22Rv1 (cell line): Measurements from ENCODE around the gene ISOC1.

Experiments
- CTCF ChIP-seq: fragments of 450-650 bp; IDR thresholded peaks from 2 replicates; pipeline ENCODE4 v1.5.1; 2017; ENCODE audit warnings: mild to moderate bottlenecking
- ZFX ChIP-seq: fragments of 450-650 bp; IDR thresholded peaks from 2 replicates; pipeline ENCODE4 v1.6.1; 2017; ENCODE audit warnings: antibody characterized with exemption, borderline replicate concordance

GRCh38 chr5:129082225-129083136 is 12.1 kb upstream of the ISOC1 start:
- TF ChIP-seq CTCF (no peak), ZFX (no peak)
